Upper lobe of left lung (tissue), 6 donors: ENCODE results near the gene C11orf54. TPM values are rescaled to one million over a fixed set of nuclear protein-coding genes. Genes with fewer than 3 reads are reported as not detected.

Experiments used
- ATAC-seq, 2 donors: fragments of 200-7000 bp; cut with Tn5 transposase; one replicate each; pipeline ENCODE4 v1.9.1; 2022; ENCODE audit warnings: mild to moderate bottlenecking in 2 of 2, moderate library complexity in 2 of 2; ENCODE audit not compliant: low FRiP score in 2 of 2
- DNase-seq, 2 donors: peaks; one replicate each; pipeline ENCODE4 v3.0.0-alpha.2; 2019 to 2020
- H3K27ac ChIP-seq, 4 donors: fragments of 200-600 bp; sonication (generic); one replicate each; pipeline ENCODE4 v1.5.1; 2016 to 2019
- H3K27me3 ChIP-seq, 4 donors: fragments of 200-600 bp; sonication (generic); one replicate each; pipeline ENCODE4 v1.5.1; 2017 to 2019
- H3K36me3 ChIP-seq, 4 donors: fragments of 200-600 bp; sonication (generic); one replicate each; pipeline ENCODE4 v1.5.1; 2016 to 2019
- H3K4me1 ChIP-seq, 4 donors: fragments of 200-600 bp; sonication (generic); one replicate each; pipeline ENCODE4 v1.5.1; 2018 to 2019
- H3K4me3 ChIP-seq, 4 donors: fragments of 200-600 bp; sonication (generic); one replicate each; pipeline ENCODE4 v1.5.1; 2017 to 2019; ENCODE audit warnings: mild to moderate bottlenecking in 2 of 4, moderate library complexity in 1 of 4
- H3K9me3 ChIP-seq, 4 donors: fragments of 200-600 bp; sonication (generic); one replicate each; pipeline ENCODE4 v1.5.1; 2018 to 2019
- EP300 ChIP-seq, 4 donors: sonication (generic); formaldehyde crosslinking; IDR thresholded peaks; one replicate each; pipeline ENCODE4 v1.5.1; 2017; ENCODE audit warnings: antibody characterized with exemption in 4 of 4, control low read depth in 2 of 4
- POLR2A ChIP-seq, 4 donors: fragments of 450-650 bp; IDR thresholded peaks; one replicate each; pipeline ENCODE4 v1.5.1; 2016 to 2017; ENCODE audit warnings: antibody characterized with exemption in 4 of 4, mild to moderate bottlenecking in 2 of 4
- POLR2AphosphoS5 ChIP-seq, 2 donors: sonication (generic); formaldehyde crosslinking; IDR thresholded peaks; one replicate each; pipeline ENCODE4 v1.5.1; 2017; ENCODE audit warnings: antibody characterized with exemption in 2 of 2
- WGBS, 2 donors: methylation state at CpG; one replicate each; pipeline ENCODE4 v1.1.5; 2017 to 2018; 5-methylcytosine and 5-hydroxymethylcytosine counted together
- total RNA-seq, 6 donors: library from RNA; depleted of rRNA in 4 of 6; stranded (reverse); fragments of >200 nt in 4 of 6; gene quantifications; one replicate each; pipeline versions ENCODE4 v1.1.0 to v1.2.1, GENCODE V29; 2016 to 2021
- TF ChIP-seq, protein P1 (sequence below), 6 experiments: fragments of 450-650 bp in 4 of 6; fragments of 200-600 bp in 2 of 6; sonication (generic) in 2 of 6; IDR thresholded peaks; one replicate each; pipeline ENCODE4 v1.5.1; 2016 to 2019; ENCODE audit warnings: antibody characterized with exemption in 6 of 6
- donor health status: DM: no; HTN: no; CAD: no; lungs with moderate emphysema.
- donor health status: DM: no; HTN: yes; CAD: no; lungs with severe emphysema.

C11orf54 gene
- total RNA-seq, 6 donors from 2014 or later = 23.6 to 81.3 (median 39.8) TPM

DNA sequence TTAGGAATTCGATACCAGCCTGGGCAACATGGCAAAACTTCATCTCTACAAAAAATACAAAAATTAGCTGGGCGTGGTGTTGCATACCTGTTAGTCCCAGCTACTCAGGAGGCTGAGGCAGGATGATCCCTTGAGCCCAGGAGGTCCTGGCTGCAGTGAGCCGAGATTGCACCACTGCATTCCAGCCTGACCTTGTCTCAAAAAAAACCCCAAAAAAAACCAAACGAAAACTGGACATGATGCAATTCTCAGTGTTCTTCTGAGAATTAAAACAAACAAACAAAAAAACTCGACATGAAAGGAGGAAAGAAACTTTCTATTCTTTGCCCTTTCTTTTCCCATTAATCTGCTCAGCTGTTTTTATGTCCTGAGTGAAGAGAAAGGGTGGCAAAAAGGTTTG is 50.0 kb downstream of the C11orf54 start:
- 72 to 85% methylated on average over 5 of the region's 5 CpGs for WGBS, 2 donors
- no peak for ATAC-seq
- peaks cover 8 to 10% (median 9%) of the 10 kb centered on the region in 4 donors for H3K4me1 ChIP-seq
- TF ChIP-seq EP300 (IDR thresholded peaks at IDR 0.05) = no peak
- TF ChIP-seq, protein P1, sequence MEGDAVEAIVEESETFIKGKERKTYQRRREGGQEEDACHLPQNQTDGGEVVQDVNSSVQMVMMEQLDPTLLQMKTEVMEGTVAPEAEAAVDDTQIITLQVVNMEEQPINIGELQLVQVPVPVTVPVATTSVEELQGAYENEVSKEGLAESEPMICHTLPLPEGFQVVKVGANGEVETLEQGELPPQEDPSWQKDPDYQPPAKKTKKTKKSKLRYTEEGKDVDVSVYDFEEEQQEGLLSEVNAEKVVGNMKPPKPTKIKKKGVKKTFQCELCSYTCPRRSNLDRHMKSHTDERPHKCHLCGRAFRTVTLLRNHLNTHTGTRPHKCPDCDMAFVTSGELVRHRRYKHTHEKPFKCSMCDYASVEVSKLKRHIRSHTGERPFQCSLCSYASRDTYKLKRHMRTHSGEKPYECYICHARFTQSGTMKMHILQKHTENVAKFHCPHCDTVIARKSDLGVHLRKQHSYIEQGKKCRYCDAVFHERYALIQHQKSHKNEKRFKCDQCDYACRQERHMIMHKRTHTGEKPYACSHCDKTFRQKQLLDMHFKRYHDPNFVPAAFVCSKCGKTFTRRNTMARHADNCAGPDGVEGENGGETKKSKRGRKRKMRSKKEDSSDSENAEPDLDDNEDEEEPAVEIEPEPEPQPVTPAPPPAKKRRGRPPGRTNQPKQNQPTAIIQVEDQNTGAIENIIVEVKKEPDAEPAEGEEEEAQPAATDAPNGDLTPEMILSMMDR (IDR thresholded peaks at IDR 0.05) = no peak
- TF ChIP-seq POLR2AphosphoS5 (IDR thresholded peaks at IDR 0.05) = no peak
- no peak for TF ChIP-seq POLR2A (IDR thresholded peaks at IDR 0.05)
- H3K27me3 ChIP-seq = no peaks in the 10 kb centered on the region
- H3K27ac ChIP-seq = no peak overlapping the region
- no peak for DNase-seq
- H3K9me3 ChIP-seq = no peaks in the 10 kb centered on the region
- peaks cover 40 to 89% (median 65%) of the 10 kb centered on the region in 4 donors for H3K36me3 ChIP-seq
- H3K4me3 ChIP-seq = no peak overlapping the region

DNA sequence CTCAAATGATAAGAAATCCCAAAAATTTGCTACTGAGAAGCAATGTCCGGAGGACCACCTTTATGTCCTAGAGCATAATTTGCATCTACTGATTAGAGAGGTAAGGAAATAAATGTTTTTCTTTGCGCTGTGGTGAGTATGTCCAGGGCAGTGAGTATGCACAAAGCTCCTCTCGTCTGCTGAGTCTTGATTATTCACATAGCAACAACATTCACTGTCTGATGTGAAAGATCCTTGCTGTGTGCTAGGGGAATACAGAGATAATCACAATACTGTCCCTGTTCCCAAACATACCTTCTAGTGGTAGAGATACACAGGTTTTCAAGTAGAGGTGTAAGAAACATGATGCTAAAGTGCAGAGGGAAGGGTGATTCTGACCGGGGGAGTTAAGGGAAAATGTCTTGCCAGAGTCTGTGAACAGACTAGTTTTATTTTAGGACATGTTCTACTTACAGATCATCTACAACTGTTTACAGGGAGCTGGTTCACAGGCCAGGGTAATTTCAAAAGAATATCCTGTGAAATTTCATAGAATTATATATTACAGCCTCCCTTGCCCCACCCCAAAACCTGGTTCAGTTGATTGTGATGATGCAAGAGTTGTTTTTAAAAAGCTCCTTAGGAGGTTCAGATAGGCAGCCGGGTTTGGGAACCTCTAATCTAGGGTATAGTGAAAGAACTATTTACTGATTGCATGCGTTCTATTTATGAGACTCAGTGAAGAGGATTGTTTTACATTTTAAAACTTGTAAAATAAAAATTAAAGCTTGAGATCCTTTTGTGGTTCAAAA is 55.2 kb downstream of the C11orf54 start:
- Histone ChIP-seq H3K27ac (no peak overlapping the region), H3K9me3 (no peaks in the 10 kb centered on the region), H3K4me1 (no peaks in the 10 kb centered on the region), H3K36me3 (peaks cover 51 to 100% (median 66%) of the 10 kb centered on the region in 4 donors), H3K27me3 (no peaks in the 10 kb centered on the region), H3K4me3 (no peak overlapping the region)
- DNase-seq (no peak), ATAC-seq (no peak)
- no peak for TF ChIP-seq POLR2A (IDR thresholded peaks at IDR 0.05)
- 94% methylated on average over 6 of the region's 6 CpGs for WGBS, 2 donors

DNA sequence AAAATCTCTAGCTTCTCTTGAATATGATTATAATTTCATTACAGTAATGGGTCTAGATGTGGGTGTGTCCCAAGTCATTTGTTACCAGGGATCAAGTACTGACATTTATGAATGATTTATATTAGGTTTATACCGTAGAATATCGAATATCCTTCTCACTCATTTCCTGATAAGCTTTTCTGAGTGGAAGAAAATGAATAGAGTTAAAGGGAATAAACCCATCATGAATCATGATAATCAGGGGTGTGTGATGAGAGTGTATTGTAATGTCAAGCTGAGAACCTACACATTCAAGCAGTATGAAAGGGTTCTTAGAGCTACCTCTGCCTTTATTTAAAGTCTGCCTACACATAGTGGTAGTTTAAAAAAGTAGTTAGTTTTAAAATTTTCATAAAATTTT is 59.9 kb downstream of the C11orf54 start:
- DNase-seq = no peak
- Histone ChIP-seq H3K9me3 (no peaks in the 10 kb centered on the region), H3K4me3 (no peak overlapping the region), H3K27me3 (no peaks in the 10 kb centered on the region), H3K36me3 (peaks cover 27 to 97% (median 51%) of the 10 kb centered on the region in 4 donors), H3K27ac (no peak overlapping the region), H3K4me1 (no peaks in the 10 kb centered on the region)
- ATAC-seq = no peak
- WGBS, 2 donors = 57 to 78% methylated on average over 2 of the region's 2 CpGs
- no peak for TF ChIP-seq POLR2A (IDR thresholded peaks at IDR 0.05)
- no peak for TF ChIP-seq EP300 (IDR thresholded peaks at IDR 0.05)

DNA sequence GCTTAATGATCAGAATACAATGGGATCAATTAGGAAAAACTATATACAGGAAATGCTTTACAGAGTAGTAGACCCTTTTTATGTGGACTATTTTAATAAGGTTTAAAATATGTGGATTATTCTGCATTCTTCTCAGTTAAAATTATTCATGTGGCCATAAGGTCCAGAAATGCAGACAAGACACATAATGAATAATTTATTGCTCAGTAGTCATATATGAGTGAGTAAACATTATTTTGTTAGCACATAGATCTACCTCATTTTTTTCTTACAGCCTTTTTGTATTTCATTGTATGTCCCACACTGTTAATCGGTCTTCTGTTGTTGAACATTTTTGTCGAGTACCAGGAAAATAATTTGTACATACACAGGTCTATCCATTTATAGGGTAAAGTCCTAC is 63.4 kb downstream of the C11orf54 start:
- no peak overlapping the region for H3K4me3 ChIP-seq
- no peak for ATAC-seq
- no peaks in the 10 kb centered on the region for H3K27me3 ChIP-seq
- no peaks in the 10 kb centered on the region for H3K4me1 ChIP-seq
- peaks cover 8 to 97% (median 49%) of the 10 kb centered on the region in 4 donors for H3K36me3 ChIP-seq
- H3K9me3 ChIP-seq = no peaks in the 10 kb centered on the region
- 95 to 96% methylated on average over 2 of the region's 2 CpGs for WGBS, 2 donors
- TF ChIP-seq, protein P1 (IDR thresholded peaks at IDR 0.05) = no peak
- TF ChIP-seq POLR2AphosphoS5 (IDR thresholded peaks at IDR 0.05) = no peak
- no peak for TF ChIP-seq EP300 (IDR thresholded peaks at IDR 0.05)
- no peak for TF ChIP-seq POLR2A (IDR thresholded peaks at IDR 0.05)
- no peak for DNase-seq
- no peak overlapping the region for H3K27ac ChIP-seq

DNA sequence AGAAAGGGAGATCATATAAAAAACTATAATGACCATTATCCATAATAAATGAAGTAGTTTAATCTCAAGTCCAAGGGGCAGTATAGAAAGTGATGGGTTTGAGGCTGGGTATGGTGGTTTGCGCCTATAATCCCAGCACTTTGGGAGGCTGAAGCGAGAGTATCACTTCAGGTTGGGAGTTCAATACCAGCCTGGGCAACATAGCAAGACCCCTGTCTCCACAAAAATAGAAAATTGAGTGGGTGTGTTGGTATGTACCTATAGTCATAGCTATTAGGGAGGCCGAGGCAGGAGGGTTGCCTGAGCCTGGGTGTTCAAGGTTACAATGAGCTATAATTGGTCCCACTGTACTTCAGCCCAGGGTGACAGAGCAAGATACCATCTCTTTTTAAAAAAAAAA is 66.5 kb downstream of the C11orf54 start:
- H3K27ac ChIP-seq = no peak overlapping the region
- no peak for ATAC-seq
- no peak overlapping the region for H3K4me3 ChIP-seq
- H3K36me3 ChIP-seq = peaks cover 27 to 97% (median 63%) of the 10 kb centered on the region in 4 donors
- DNase-seq = no peak
- no peaks in the 10 kb centered on the region for H3K4me1 ChIP-seq
- 97 to 98% methylated on average over 3 of the region's 3 CpGs for WGBS, 2 donors
- H3K9me3 ChIP-seq = no peaks in the 10 kb centered on the region
- TF ChIP-seq POLR2AphosphoS5 (IDR thresholded peaks at IDR 0.05) = no peak
- TF ChIP-seq, protein P1 (IDR thresholded peaks at IDR 0.05) = no peak
- TF ChIP-seq POLR2A (IDR thresholded peaks at IDR 0.05) = no peak
- TF ChIP-seq EP300 (IDR thresholded peaks at IDR 0.05) = no peak
- no peaks in the 10 kb centered on the region for H3K27me3 ChIP-seq

DNA sequence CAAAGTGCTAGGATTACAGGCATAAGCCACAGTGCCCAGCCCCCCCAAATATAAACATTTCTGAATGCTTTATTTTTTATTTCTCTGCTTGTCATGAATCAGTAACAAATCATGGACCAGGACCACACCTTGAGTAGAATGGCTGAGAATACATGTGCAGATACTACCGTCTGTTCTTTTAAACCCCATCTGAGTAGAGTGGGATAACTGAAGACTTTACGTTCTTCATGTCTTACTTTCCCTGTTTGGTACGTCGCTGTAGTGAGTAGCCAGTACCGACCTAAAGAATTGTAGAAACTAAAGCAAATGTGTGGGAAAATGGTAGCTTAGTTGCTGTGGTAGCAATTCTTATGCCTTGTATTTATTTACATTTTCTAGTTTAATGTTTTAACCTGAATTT is 72.5 kb downstream of the C11orf54 start:
- ATAC-seq (no peak), DNase-seq (no peak)
- Histone ChIP-seq H3K27ac (no peak overlapping the region), H3K27me3 (no peaks in the 10 kb centered on the region), H3K4me3 (no peak overlapping the region), H3K36me3 (peaks cover 27 to 71% (median 50%) of the 10 kb centered on the region in 4 donors), H3K4me1 (no peaks in the 10 kb centered on the region), H3K9me3 (no peaks in the 10 kb centered on the region)
- 92 to 99% methylated on average over 5 of the region's 5 CpGs for WGBS, 2 donors
- TF ChIP-seq POLR2A (IDR thresholded peaks at IDR 0.05) (no peak), EP300 (IDR thresholded peaks at IDR 0.05) (no peak), POLR2AphosphoS5 (IDR thresholded peaks at IDR 0.05) (no peak)
- TF ChIP-seq, protein P1 (IDR thresholded peaks at IDR 0.05) = no peak
